Measurements from ENCODE around the gene TGFBR2. TPM values are rescaled to one million over a fixed set of nuclear protein-coding genes. Genes with fewer than 3 reads are reported as not detected.

Gene TGFBR2
- 280 and 310 TPM in 2 replicates for total RNA-seq

DNA sequence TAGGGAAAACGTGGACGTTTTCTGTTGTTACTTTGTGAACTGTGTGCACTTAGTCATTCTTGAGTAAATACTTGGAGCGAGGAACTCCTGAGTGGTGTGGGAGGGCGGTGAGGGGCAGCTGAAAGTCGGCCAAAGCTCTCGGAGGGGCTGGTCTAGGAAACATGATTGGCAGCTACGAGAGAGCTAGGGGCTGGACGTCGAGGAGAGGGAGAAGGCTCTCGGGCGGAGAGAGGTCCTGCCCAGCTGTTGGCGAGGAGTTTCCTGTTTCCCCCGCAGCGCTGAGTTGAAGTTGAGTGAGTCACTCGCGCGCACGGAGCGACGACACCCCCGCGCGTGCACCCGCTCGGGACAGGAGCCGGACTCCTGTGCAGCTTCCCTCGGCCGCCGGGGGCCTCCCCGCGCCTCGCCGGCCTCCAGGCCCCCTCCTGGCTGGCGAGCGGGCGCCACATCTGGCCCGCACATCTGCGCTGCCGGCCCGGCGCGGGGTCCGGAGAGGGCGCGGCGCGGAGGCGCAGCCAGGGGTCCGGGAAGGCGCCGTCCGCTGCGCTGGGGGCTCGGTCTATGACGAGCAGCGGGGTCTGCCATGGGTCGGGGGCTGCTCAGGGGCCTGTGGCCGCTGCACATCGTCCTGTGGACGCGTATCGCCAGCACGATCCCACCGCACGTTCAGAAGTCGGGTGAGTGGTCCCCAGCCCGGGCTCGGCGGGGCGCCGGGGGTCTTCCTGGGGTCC lies at the start of gene TGFBR2:
TSS of gene TGFBR2 (plus strand) at position 301 of the 731 bp plus-strand sequence. CDS start at position 584, 283 bp downstream.

Measured in epithelial cell of umbilical artery (primary cell).